Skin epidermis (tissue), 12 donors: ENCODE measurements around the gene PITPNM1.
A peak's percentile ranks its signal among the peaks of the same experiment; 100 is the strongest.

Experiments
- H3K27ac ChIP-seq, 21 experiments: fragments of 200-600 bp; sonication (generic) in 11 of 21; one replicate each; pipeline ENCODE4 v1.5.0; 2020; ENCODE audit warnings: mild to moderate bottlenecking in 3 of 21, inconsistent platforms in 2 of 21, moderate library complexity in 2 of 21
- H3K4me3 ChIP-seq, 7 experiments: fragments of 200-600 bp; sonication (generic) in 2 of 7; one replicate each; pipeline ENCODE4 v1.5.0; 2020; ENCODE audit warnings: inconsistent platforms in 2 of 7, mild to moderate bottlenecking in 2 of 7, moderate library complexity in 1 of 7

The PITPNM1 gene

DNA sequence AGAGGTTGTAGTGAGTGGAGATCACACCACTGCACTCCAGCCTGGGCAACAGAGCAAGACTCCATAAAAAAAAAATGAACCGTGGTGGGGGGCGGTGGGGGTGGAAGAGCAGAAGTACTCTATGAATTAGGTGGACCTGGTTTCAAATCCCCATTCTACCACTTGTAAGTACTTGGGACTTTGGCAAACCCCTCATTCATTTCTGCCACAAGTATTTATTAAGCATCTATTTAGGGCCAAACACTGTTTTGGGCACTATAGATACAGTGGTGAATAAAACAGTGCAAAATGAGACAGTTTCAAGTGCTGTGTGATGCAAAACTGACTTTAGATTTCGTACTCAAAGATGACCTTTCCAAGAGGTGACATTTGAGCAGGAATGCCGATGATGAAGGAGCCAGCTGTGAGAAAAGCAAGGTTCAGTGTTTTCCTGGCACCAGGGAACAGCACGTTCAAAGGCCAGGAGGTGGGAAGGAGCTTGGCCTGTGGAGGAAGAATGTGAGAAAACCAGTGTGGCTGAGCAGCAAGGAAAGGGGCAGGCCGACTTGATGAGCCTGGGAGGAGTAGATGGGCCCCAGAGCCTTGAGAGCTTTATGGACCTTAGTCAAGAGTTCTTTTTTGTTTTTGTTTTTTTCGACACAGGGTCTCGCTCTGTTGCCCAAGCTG is 34.7 kb downstream of the PITPNM1 start:
- H3K27ac ChIP-seq, result no peak overlapping the region
- H3K4me3 ChIP-seq, result no peak overlapping the region

DNA sequence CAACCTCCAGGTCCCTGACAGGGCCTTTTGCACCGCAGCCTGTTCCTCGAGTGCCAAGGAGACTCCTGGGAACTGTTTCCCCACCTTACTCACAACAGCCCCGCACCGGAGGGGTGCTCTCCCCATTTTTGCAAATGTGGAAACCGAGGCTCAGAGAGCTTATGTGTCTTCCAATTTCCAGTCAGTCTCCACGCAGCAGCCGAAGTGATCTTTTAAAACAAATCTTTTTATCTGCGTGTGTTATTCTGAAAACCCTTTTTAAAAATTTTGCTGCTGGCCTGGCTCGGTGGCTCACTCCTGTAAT is 35.7 kb downstream of the PITPNM1 start:
- Histone ChIP-seq H3K27ac (peak overlapping the region; percentile 48 to 99 (median 95)), H3K4me3 (peak overlapping the region; percentile 62 to 98 (median 82))

DNA sequence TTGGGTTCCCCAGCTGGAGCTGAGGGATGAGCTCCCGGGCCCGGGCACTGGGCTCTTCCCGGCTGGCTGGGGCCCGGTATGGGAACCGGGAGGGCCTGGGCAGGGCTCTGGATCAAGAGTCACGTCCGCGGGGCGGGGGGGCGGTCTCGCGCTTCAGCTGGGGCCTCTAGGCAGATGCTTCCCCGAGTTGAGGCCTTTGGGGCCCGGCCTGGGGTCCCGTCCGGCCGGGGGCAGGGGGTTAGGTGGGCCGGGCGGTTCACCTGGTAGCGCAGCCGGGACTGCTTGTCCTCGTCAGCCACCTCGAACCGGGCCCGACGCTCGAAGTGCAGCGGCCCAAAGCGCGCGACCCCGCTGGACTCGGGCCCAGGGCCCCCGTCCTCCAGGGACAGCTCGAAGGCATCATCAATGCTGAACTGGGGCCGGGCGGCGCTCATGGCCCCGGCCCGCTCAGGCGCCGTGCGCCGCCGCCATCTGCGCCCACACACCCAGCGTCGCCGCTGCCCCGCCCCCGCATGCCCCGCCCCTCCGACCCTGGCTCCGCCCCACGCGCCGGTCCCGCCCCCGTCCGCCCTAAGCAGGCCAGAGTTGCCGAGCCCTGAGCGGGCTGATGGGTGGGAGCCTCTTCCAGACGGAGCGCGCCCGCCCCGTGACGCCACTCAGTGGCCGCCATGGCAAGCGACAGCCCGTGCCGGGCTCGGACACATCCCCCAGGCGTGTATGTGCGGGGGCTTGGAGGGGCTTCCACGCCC is 36.2 kb downstream of the PITPNM1 start, which contains the start of gene TMEM134:
TSS of gene TMEM134 (minus strand) at position 493 of the 749 bp plus-strand sequence. CDS start at position 434, 59 bp downstream.
- H3K4me3 ChIP-seq, result peak within 1 kb of the TSS; percentile 62 to 98 (median 82)
- H3K27ac ChIP-seq, result peak within 1 kb of the TSS; percentile 87 to 99 (median 96)

DNA sequence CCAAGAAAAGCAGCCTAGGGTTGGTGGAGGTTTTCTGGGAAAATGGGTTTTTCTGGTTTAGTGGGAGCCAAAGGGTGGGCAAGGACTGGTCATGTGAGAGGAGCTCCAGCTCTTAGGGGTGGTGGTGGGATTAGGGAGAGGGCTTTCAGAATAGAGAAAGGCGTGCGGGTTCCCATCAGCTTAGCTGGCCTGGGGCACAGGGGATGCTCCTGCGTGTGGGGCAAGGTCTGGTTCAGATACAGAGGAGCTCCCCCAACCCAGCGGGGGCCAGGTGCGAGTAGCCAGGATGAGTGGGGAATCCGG is 36.8 kb downstream of the PITPNM1 start:
- peak overlapping the region; percentile 62 to 98 (median 82) for H3K4me3 ChIP-seq
- H3K27ac ChIP-seq, result peak overlapping the region; percentile 87 to 99 (median 96)

DNA sequence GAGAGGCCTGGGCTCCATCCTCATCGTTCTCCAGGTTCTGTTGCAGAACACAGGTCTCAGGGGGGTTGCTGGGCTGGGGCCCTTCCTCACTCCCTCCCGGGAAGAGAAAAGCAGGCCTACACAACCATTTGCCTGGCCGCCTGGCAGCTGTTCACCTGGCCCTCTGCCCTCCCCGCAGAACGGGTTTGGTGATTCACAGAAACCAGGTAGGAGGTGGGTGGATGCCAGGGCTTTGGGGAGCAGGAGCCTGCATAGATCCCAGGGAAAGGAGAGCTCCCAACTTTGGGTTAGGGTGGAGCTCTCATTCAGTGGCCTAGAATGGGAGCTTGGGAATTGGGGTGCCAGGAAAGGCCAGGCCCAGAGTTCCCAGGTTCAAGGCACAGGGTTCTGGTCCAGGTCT is 37.1 kb downstream of the PITPNM1 start:
- Histone ChIP-seq H3K27ac (peak overlapping the region; percentile 87 to 99 (median 96)), H3K4me3 (peak overlapping the region; percentile 62 to 98 (median 82))

DNA sequence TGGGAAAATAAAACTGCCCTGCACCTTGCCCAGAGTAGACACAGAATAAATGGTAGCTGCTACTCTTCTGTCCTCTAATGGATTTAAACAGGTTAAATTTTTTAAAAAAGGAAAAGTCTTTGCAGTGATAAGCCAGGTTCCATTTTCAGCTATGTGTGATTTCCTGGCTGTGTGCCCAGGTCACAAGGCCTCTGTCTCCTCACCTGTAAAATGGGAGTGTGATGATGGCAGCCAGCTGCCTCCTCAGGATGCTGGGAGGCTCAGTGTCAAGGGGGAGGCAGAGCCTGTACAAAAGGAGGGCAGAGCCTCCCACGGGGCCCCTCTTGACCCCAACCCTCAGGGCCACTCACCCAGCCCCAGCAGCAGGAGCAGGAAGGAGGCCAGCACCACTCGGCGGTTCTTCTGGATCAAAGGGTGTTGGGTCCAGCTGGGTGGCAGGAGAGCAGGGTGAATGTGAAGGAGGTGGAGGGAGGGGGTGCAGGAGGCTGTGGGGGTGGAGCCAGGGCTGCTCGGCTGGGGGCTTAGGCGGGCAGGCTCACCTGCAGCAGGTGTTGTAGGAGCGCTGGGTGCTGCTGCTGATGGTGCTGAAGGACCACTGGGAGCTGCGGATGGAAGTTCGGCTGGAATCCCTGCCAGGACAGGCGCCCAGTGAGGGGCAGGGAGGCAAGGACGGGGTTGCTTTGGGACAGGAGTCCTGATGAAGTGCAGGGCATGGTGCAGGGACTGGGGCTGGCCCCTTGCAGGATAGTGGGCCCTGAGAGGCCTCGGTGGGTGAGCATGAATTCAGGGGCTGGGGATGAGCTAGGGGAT is 38.0 kb downstream of the PITPNM1 start:
- peak overlapping the region in 18 of 21 experiments; percentile 6 to 99 (median 96) for H3K27ac ChIP-seq
- peak overlapping the region in 6 of 7 experiments; percentile 62 to 98 (median 82) for H3K4me3 ChIP-seq

DNA sequence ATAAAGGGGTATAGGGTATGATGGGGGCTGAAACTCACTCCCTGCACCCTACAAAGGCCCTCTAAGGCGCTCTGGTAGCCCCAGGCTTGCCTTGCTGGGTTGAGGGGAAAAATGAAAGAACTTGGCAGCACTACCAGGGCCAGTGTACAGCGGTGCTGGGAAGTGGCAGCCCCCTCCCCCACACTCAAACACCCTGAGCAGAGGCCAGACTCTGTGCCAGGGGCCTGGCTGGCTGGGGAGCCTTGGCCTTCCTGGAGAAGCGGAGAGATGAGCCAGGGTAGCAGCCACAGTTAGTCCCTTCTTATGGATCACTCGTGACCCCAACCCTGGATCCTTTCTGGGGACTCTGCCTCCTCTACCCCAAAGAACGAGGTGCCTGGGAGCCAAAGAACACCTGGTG is 38.8 kb downstream of the PITPNM1 start:
- Histone ChIP-seq H3K27ac (peak overlapping the region in 8 of 21 experiments; percentile 3 to 99 (median 94)), H3K4me3 (no peak overlapping the region)

DNA sequence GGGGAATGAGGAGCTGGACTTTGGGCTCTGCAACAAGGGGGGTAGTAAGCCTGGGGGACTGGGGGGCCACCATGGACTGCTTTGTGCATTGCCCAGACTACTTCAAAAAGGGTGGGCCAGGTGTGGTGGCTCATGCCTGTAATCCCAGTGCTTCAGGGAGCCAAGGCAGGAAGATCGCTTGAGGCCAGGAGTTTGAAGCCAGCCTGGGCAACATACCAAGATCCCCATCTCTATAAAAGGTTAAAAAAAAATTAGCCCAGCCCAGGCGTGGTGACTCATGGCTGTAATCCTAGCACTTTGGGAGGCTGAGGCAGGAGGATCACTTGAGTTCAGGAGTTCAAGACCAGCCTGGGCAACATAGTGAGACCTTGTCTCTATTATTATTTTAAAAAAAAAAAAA is 39.6 kb downstream of the PITPNM1 start:
- Histone ChIP-seq H3K4me3 (peak overlapping the region in 1 of 7 experiments; percentile 50), H3K27ac (peak overlapping the region in 17 of 21 experiments; percentile 83 to 99 (median 93))

DNA sequence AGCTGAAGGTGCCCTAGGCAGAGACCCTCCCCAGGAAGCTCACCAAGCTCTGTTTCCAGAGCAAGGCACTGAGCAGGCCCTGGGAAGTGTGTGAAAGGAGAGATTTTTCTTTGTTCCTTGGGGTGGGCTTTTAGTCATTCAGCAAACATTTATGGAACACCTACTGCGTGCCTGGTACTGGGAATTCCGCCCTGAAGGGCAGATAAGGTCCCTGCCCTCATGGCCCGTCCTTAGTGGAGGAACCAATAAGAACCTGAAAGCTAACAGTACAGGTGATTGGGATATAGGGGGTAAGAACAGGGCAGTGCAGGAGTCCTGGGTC is 40.0 kb downstream of the PITPNM1 start:
- H3K4me3 ChIP-seq, result peak overlapping the region; percentile 37 to 53 (median 45)
- peak overlapping the region; percentile 13 to 99 (median 92) for H3K27ac ChIP-seq

DNA sequence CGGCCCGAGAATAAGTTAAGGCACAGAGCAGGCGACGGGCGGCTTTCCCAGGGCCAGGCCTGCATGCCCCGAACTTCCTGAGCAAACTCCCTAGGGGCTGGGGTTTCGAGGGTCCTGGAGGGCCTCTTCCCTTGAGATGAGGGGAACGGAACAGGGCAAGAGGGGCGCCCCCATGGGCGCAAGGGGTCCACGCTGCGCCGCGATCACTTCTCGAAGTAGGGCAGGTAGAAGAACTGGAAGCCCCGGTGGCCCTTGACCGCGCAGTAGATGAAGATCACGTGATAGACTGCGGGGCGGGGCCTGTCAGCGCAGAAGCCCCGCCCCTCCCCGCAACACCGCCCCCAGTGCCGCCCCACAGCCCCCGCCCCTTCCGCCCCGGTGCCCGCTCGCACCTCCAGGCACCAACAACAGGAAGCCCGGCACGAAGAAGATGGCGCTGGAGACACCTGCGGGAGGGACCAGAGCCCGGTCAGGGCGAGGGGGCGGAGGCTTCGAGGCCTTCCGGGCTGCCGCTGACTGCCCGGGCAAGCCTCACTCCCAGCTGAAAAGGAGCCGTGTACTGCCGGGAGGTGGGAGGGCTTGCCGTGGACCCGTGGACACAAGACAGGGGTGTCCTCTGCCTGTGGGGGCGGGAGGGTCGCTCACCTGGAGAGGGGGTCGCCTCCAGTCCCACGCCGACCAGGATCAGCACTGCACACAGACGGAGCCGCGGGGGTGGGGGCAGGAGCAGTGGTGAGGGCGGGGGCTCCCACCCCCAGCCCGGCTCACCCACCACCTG is 40.6 kb downstream of the PITPNM1 start:
- Histone ChIP-seq H3K27ac (peak overlapping the region; percentile 33 to 99 (median 92)), H3K4me3 (peak overlapping the region; percentile 37 to 53 (median 45))

DNA sequence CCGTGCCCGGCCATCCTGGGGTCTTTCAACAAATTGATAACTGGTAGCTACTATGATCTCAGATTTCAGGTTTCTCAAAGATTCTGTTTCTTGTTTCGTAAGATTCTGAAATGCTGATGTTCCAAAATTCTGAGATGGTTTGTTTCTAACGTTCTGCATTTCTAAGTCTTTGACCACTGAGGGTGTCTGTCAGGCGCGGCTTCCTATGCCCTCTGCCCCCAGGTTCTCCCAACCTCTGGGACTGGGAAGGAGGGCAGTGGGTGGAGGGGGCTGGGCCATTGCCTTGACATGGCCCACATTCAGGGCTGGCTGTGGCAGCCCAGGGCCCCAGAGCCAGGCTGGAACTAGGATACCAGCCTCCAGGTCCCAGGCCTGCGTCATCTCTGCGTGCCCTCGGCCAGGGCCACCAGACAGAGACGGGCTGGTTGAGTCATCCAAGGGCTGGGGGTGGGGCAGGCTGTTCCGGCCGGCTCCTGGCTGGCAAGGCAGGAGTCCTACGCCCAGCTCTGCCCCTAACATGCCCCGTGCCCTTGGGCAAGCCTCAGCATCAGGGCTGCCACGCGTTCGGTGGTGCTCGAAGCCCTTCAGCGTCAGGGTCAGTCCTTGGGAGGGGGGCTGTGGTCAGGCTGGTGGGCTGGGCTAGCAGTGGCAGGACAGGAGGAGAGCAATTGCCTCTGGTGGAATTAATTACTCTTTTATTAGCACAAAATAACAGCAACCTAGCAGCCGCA is 41.3 kb downstream of the PITPNM1 start:
- peak overlapping the region; percentile 37 to 53 (median 45) for H3K4me3 ChIP-seq
- peak overlapping the region; percentile 33 to 99 (median 92) for H3K27ac ChIP-seq

DNA sequence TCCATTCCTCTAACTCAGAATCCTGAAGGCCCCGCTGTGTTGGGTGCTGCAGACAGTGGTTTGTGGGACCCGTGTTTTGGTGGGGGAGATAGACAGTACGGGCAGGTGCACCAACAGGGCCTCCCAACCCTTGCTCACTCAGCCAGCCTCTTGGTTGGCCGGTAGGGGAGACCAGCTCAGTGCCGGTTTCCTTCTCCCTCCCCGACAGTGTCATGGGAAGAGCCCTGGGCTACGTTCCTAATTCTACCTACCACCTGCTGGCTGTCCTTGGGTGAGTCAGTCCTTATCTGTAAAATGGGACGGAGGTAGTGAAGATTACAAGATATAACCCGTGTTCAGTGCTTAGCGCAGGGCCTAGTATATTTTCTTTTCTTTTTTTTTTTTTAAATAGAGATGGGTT is 42.0 kb downstream of the PITPNM1 start:
- peak overlapping the region in 12 of 21 experiments; percentile 83 to 99 (median 92) for H3K27ac ChIP-seq
- no peak overlapping the region for H3K4me3 ChIP-seq

DNA sequence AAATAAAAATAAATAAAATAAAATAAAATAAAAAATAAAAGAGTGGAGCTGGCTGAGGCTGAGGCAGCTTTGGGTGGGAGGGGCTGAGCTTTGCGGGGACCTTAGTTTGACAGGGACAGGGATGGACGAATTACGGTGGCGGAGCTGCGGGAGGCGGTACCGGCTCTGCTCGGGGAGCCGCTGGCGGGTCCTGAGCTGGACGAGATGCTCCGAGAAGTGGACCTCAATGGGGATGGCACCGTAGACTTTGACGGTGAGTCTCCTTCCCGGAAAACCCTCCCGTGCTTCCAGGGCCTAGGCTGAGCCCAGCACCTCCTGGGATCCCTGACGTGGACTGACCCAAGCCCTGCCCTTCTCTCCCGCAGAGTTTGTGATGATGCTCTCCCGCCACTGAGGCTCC is 46.9 kb downstream of the PITPNM1 start:
- no peak overlapping the region for H3K4me3 ChIP-seq
- H3K27ac ChIP-seq, result peak overlapping the region in 1 of 21 experiments; percentile 18

DNA sequence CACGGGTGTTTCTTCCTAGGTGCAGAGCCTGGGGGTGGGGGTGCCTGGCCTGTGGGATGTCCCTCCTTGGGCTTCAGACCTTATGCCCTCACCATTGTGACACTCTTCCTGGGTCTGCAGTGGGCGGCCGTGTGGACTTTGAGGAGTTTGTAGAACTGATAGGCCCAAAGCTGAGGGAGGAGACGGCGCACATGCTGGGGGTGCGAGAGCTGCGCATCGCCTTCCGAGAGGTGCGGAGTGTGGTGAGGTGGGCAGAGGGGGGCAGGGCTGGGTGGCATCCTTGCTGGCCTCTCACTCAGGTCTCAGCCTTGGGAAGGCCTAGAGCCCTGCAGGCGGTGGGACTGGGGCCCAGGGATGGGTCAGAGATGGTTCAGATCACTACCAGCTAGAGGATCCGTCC is 47.7 kb downstream of the PITPNM1 start:
- H3K4me3 ChIP-seq, result no peak overlapping the region

DNA sequence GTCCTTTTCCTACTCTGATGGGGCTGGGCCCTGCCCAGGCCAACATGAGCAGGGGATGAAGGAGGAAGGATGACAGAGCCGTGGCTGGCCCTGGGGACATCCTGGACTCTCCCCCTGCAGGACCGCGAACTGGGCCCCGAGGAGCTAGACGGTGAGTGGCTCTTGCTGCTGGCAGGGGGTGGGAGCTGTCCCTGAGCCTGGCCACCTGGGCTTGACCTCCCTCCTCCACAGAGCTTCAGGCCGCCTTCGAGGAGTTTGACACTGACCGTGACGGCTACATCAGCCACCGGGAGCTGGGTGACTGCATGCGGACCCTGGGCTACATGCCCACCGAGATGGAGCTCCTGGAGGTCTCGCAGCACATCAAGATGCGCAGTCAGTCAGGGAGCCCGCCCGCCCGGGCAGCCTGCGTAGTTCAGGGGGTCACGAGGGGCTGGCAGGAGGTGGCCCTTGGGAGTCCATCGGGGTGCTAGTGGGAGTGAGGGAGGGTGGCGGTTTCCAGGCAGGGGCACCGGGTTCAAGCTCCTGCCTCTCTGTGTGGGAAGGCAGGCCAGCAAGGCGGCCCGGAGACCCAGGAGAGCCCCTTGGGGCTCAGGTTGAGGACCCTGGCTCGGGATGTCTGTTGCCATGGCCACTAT is 49.0 kb downstream of the PITPNM1 start:
- Histone ChIP-seq H3K27ac (no peak overlapping the region), H3K4me3 (no peak overlapping the region)

More for the DNA sequence above, 47.7 kb downstream of the PITPNM1 start:
- no peak overlapping the region for H3K27ac ChIP-seq

DNA sequence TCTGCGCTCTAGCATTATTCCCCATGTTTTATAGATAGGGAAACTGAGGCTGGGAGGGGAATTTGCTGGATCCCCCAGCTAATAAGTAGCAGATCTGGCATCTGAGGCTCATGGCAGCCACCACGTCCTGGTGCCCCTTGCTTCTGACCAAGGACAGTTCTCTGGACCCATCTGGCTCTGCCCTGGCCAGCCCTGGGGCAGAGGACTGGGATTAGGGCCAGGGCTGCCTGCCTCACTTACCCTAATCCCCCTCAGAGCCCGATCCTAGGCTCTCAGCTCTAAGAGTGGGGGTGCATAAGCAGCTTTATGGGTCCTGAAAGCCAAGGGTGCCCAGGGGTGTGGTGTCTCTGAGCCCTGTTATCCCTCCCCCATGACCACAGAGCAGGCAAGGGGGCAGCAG is 50.1 kb downstream of the PITPNM1 start, which contains the start of gene CABP4:
TSS of gene CABP4 (plus strand) at position 301 of the 400 bp plus-strand sequence. CDS start at position 371, 70 bp downstream.
- Histone ChIP-seq H3K4me3 (no peak within 1 kb of the TSS), H3K27ac (no peak within 1 kb of the TSS)

DNA sequence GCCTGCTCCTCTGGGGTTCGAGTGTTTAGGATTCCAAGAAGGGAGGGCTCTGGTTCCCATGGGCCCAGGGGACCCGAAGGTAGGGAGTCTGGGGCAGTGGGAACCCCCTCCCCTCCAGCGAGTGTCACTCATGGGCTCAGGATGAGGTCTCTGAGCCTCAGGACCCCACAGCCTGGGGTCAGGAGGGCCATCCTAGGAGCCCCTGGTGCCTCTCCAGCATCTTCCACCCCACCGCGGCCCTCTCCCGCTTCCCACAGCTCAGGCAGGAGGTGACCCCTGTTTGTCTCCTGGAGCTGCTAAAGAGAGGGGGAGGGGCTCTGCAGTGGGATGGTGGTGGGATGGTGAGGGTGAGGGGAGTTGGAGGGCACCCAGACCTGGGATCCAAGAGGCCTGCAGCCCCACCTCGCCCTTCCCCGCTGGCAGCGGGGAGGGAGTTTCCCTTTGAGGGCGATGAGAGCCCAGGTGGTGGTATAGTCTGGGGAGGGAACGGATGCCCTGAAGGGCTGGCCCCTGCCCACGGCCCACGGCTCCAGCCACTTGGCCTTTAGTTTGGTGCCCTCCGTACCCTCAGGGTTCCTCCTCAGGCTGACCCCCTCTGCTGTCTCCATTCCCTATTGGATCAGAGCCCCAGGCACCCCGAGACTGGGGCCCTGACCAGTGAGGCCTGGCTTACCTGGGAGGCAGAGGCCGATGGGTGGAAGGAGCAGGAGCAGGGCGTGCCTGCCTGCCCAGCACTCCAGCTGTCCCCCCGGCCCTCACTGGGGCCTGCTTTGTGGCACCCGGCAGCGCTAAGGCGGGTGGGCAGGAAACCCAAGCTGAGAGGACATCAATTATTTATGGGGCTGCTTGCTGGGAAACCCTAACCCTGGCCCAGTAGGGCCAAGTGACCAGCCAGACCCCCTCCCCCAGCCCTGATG is 51.1 kb downstream of the PITPNM1 start:
- Histone ChIP-seq H3K4me3 (no peak overlapping the region), H3K27ac (no peak overlapping the region)
